Measurements from ENCODE around the gene SCART1.

The SCART1 gene

DNA sequence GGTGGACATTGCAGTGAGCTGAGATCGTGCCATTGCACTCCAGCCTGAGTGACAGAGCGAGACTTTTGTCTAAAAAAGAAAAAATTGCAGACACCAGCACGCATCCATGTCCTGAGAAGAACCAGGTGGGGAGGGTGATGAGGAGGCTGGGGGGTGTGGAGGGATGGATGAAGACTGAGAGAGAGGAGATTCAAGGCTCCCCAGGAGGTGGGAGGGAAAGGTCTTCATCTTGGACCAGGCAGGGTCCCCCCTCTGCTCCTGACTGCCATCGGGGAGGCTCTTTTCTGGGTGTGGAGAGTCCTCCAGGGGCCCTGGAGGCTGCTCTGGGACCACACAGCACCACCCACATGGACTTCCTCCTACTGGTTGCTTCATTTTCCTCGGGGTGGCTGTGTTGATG, 1.5 kb downstream of the SCART1 start:
- TF ChIP-seq, protein P1, sequence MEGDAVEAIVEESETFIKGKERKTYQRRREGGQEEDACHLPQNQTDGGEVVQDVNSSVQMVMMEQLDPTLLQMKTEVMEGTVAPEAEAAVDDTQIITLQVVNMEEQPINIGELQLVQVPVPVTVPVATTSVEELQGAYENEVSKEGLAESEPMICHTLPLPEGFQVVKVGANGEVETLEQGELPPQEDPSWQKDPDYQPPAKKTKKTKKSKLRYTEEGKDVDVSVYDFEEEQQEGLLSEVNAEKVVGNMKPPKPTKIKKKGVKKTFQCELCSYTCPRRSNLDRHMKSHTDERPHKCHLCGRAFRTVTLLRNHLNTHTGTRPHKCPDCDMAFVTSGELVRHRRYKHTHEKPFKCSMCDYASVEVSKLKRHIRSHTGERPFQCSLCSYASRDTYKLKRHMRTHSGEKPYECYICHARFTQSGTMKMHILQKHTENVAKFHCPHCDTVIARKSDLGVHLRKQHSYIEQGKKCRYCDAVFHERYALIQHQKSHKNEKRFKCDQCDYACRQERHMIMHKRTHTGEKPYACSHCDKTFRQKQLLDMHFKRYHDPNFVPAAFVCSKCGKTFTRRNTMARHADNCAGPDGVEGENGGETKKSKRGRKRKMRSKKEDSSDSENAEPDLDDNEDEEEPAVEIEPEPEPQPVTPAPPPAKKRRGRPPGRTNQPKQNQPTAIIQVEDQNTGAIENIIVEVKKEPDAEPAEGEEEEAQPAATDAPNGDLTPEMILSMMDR (IDR thresholded peaks at IDR 0.05; ENCODE audit: borderline replicate concordance, insufficient read depth, low read depth, low read length) = no peak
- H3K4me3 ChIP-seq (ENCODE audit: low read depth, low read length) = no peak overlapping the region

DNA sequence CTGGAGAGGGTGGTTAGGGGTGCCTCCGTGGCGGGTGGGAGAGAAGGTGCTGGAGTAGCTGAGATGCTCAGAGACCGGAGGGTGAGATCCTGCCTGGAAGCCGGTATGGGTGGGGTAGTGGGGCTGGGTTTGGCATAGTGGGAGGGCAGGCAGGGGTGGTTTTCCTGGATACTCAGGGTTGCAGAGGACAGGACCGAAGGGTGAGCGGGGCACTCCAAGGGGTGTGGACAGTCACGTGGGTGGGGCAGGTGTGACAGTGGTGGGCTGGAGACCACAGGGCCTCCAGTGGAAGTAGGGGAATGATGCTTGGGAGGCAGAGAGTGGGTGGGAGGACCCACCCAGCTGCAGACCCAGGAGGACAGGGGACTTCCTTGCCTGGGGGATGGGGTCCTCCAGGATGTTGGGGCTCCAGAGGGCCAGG, 1.9 kb downstream of the SCART1 start:
- H3K4me3 ChIP-seq (ENCODE audit: low read depth, low read length) = no peak overlapping the region
- TF ChIP-seq, protein P1 (IDR thresholded peaks at IDR 0.05; ENCODE audit: borderline replicate concordance, insufficient read depth, low read depth, low read length) = no peak

DNA sequence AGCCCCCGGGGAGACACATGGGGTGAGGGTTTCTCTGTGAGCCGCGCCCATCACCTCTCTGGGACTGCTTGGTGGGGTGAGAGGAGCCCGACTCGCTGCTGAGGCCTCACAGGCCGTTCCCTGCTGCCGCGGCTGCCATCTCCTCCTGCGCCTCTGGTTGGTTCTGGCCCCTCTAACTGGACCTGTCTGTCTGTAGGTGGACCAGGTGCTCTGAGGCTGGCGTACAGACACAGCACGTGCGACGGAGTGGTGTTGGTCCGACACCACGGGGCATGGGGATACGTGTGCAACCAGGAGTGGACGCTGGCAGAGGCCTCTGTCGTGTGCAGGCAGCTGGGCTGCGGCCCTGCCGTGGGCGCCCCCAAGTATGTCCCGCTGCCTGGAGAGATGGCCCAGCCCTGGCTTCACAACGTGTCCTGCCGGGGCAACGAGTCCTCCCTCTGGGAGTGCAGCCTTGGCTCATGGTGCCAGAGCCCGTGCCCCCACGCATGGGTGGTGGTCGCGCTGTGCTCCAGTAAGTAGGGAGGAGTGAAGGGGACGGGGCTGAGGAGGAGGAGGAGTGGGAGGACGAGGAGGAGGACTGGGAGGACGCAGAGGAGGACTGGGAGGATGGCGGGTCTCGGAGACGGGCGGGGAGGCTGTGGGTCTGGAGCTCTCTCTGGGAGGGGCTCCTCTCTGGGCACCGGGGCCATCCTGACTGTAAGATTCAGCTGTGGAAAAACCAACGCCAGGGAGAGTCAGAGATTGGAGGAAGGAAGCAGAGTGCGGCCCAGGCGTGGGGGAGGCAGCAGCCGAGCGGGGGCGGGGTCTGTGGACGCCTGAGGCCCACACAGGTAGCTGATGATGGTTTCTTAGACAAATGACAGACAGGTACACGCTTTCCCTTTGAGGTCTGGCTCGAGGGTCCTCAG, 2.6 kb downstream of the SCART1 start:
- TF ChIP-seq, protein P1 (IDR thresholded peaks at IDR 0.05; ENCODE audit: borderline replicate concordance, insufficient read depth, low read depth, low read length) = no peak
- H3K4me3 ChIP-seq (ENCODE audit: low read depth, low read length) = no peak overlapping the region

DNA sequence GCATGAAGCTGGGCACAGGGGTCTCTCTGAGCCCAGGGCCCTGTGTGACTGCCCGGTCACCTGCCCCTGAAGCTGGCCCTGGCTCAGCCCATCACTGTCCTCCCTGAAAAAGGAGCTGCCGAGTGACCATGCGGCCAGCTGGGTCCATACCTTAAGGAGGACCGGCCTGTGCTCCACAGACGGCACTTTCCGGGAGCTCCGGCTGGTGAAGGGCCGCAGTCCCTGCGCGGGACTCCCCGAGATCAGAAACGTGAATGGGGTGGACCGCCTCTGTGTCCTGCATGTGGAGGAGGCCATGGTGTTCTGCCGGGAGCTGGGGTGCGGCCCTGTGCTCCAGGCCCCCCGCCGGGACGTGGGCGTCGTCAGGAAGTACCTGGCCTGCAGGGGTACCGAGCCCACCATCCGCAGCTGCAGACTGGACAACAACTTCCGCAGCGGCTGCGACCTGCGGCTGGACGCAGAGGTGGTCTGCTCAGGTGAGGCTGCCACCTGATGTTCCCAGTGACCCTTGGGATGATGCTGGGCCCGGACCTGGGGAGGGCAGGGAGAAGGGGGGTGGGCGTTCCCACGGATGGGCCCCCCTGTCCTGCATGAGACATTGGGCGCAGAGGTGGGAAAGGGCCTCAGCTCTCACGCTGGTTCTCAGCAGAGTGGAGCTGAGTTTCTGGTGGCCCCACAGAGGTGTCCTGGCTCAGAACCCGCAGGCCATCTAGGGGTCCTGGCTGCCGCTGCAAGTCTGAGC, 3.5 kb downstream of the SCART1 start:
- no peak overlapping the region for H3K4me3 ChIP-seq (ENCODE audit: low read depth, low read length)
- TF ChIP-seq, protein P1 (IDR thresholded peaks at IDR 0.05; ENCODE audit: borderline replicate concordance, insufficient read depth, low read depth, low read length) = no peak

DNA sequence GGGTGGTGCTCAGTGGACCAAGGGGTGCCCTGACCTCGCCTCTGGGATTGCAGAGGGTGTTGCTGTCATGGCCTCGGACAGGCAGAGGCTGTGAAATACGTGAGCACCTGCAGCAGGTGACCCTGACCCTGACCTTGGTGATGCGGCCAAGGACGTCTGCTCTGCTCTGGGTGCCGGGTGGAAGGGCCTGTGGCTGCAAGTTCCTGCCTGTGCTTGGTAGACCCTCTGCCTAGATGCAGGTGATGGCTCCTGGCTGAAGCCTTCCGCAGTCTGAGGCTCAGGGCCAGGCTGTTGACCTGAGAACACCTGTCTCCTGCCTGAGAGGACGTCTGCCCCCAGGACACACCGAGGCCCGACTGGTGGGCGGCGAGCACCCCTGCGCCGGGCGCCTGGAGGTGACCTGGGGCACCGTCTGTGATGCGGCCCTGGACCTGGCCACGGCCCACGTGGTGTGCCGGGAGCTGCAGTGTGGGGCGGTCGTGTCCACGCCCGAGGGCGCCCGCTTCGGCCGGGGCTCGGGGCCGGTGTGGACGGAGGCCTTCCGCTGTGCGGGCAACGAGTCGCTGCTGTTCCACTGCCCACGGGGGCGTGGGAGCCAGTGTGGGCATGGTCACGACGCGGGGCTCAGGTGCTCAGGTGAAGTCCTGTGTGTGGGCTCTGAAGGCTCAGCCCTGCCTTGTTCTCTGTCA, 4.4 kb downstream of the SCART1 start:
- H3K4me3 ChIP-seq (ENCODE audit: low read depth, low read length) = no peak overlapping the region

DNA sequence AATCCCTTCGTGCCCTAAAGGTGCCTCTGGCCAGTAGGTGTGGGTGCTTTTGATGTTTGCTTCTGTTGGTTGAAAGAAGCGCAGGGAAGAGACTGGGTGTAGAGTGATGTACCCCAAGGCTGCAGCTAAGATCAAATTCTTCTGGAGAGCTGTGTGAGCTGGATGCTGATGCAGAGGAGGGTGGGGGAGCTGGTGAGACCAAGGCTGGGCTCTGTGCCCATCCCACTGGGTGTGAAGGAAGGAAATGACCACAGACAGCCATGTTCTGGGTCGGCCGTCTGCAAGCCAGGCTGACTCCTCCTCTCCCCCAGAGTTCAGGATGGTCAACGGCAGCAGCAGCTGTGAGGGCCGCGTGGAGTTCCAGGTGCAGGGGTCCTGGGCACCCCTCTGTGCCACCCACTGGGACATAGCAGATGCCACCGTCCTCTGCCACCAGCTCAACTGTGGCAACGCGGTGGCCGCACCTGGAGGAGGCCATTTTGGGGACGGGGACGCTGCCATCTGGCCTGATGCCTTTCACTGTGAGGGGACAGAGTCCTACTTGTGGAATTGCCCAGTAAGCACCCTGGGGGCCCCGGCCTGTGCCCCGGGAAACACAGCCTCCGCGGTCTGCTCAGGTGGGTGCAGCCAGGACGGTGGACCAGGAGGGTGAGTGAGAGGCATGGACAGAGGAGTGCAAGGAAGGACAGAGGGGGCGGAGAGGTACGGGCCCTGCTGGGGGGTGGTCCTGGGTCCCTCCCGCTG, 5.1 kb downstream of the SCART1 start:
- TF ChIP-seq, protein P1 (IDR thresholded peaks at IDR 0.05; ENCODE audit: borderline replicate concordance, insufficient read depth, low read depth, low read length) = no peak
- no peak overlapping the region for H3K4me3 ChIP-seq (ENCODE audit: low read depth, low read length)

More for the DNA sequence above, 4.4 kb downstream of the SCART1 start:
- TF ChIP-seq, protein P1 (IDR thresholded peaks at IDR 0.05; ENCODE audit: borderline replicate concordance, insufficient read depth, low read depth, low read length) = no peak
